Trophoblast cell (in vitro differentiated cells and primary cell): ENCODE measurements around the gene AUTS2.

Source experiments
- DNase-seq, 2 donors: peaks; one replicate each; pipeline ENCODE4 v3.0.0-alpha.2; 2016
- H2AFZ ChIP-seq: 2 replicates; pipeline ENCODE4 v1.6.1; 2013; ENCODE audit warnings: low read length, moderate library complexity, mild to moderate bottlenecking; ENCODE audit not compliant: insufficient read depth, poor library complexity
- H2AK5ac ChIP-seq: 2 replicates; pipeline ENCODE4 v1.6.1; 2013; ENCODE audit warnings: mild to moderate bottlenecking, low read length
- H2BK120ac ChIP-seq: 2 replicates; pipeline ENCODE4 v1.6.1; 2013; ENCODE audit warnings: low read length, mild to moderate bottlenecking, moderate library complexity; ENCODE audit not compliant: insufficient read depth, poor library complexity
- H2BK12ac ChIP-seq: 2 replicates; pipeline ENCODE4 v1.6.1; 2013; ENCODE audit warnings: mild to moderate bottlenecking, low read length, moderate library complexity
- H2BK5ac ChIP-seq: 2 replicates; pipeline ENCODE4 v1.6.1; 2013; ENCODE audit warnings: low read length, low read depth, moderate library complexity, mild to moderate bottlenecking; ENCODE audit not compliant: poor library complexity
- H3K14ac ChIP-seq: 2 replicates; pipeline ENCODE4 v1.6.1; 2013; ENCODE audit warnings: mild to moderate bottlenecking, low read length
- H3K18ac ChIP-seq: 2 replicates; pipeline ENCODE4 v1.6.1; 2013; ENCODE audit warnings: mild to moderate bottlenecking, low read length
- H3K23ac ChIP-seq: 2 replicates; pipeline ENCODE4 v1.6.1; 2013; ENCODE audit warnings: low read length
- H3K27ac ChIP-seq: 2 replicates; pipeline ENCODE4 v1.5.1; 2013; ENCODE audit warnings: low read depth, mild to moderate bottlenecking, inconsistent platforms, low read length, moderate library complexity
- H3K27me3 ChIP-seq: 2 replicates; pipeline ENCODE4 v1.6.1; 2013; ENCODE audit warnings: inconsistent platforms, mild to moderate bottlenecking, low read length, moderate library complexity; ENCODE audit not compliant: insufficient read depth
- H3K36me3 ChIP-seq, 2 experiments: 1 replicate in 1 of 2; 2 replicates in 1 of 2; pipeline ENCODE4 v1.6.1; 2013; ENCODE audit warnings: low read length in 2 of 2, mild to moderate bottlenecking in 2 of 2, moderate library complexity in 1 of 2; ENCODE audit not compliant: insufficient read depth in 2 of 2, control insufficient read depth in 1 of 2
- H3K4ac ChIP-seq: 2 replicates; pipeline ENCODE4 v1.6.1; 2013; ENCODE audit warnings: low read depth, mild to moderate bottlenecking, low read length, moderate library complexity
- H3K4me1 ChIP-seq, 2 experiments: 1 replicate in 1 of 2; 2 replicates in 1 of 2; pipeline ENCODE4 v1.6.1; 2013; ENCODE audit warnings: low read length in 2 of 2, mild to moderate bottlenecking in 2 of 2, moderate library complexity in 1 of 2; ENCODE audit not compliant: insufficient read depth in 2 of 2, control insufficient read depth in 1 of 2
- H3K4me2 ChIP-seq: 2 replicates; pipeline ENCODE4 v1.6.1; 2013; ENCODE audit warnings: inconsistent platforms, mild to moderate bottlenecking, low read length, moderate library complexity
- H3K4me3 ChIP-seq: 2 replicates; pipeline ENCODE4 v1.5.1; 2013; ENCODE audit warnings: mild to moderate bottlenecking, low read depth, low read length, inconsistent platforms
- H3K79me1 ChIP-seq: one replicate; pipeline ENCODE4 v1.6.1; 2013; ENCODE audit warnings: low read length
- H3K79me2 ChIP-seq: 2 replicates; pipeline ENCODE4 v1.6.1; 2013; ENCODE audit warnings: low read length, mild to moderate bottlenecking; ENCODE audit not compliant: control insufficient read depth, insufficient read depth, poor library complexity
- H3K9ac ChIP-seq: 2 replicates; pipeline ENCODE4 v1.6.1; 2013; ENCODE audit warnings: mild to moderate bottlenecking, low read length
- H3K9me3 ChIP-seq: 2 replicates; pipeline ENCODE4 v1.6.1; 2013; ENCODE audit warnings: low read depth, mild to moderate bottlenecking, control low read depth, inconsistent platforms, low read length; ENCODE audit not compliant: insufficient read depth
- H4K12ac ChIP-seq: 2 replicates; pipeline ENCODE4 v1.6.1; 2013; ENCODE audit warnings: low read depth, mild to moderate bottlenecking, low read length, moderate library complexity
- H4K8ac ChIP-seq: 2 replicates; pipeline ENCODE4 v1.6.1; 2013; ENCODE audit warnings: low read depth, mild to moderate bottlenecking, low read length, moderate library complexity
- H4K91ac ChIP-seq: one replicate; pipeline ENCODE4 v1.6.1; 2013; ENCODE audit warnings: low read depth, mild to moderate bottlenecking, low read length, moderate library complexity
- WGBS: extraction: QIAGEN DNeasy Blood & Tissue Kit; methylation state at CpG from one replicate; pipeline ENCODE4 v1.1.7; 2013; ENCODE audit warnings: missing lambda C conversion rate; ENCODE audit not compliant: insufficient read length, insufficient coverage; ENCODE audit errors: extremely low coverage; 5-methylcytosine and 5-hydroxymethylcytosine counted together

Gene AUTS2

GRCh38 chr7:70069977-70070376 is 471.7 kb downstream of the AUTS2 start:
- Histone ChIP-seq H3K27ac (no peak overlapping the region), H2AK5ac (no peak overlapping the region), H3K79me2 (no peaks in the 10 kb centered on the region), H4K12ac (no peak overlapping the region), H4K91ac (no peak overlapping the region), H4K8ac (no peak overlapping the region), H3K4me3 (no peak overlapping the region), H3K9me3 (no peaks in the 10 kb centered on the region), H2BK12ac (no peak overlapping the region), H3K4ac (no peak overlapping the region), H3K27me3 (no peaks in the 10 kb centered on the region), H3K9ac (no peak overlapping the region), H3K79me1 (no peaks in the 10 kb centered on the region), H3K23ac (no peak overlapping the region), H2AFZ (no peak overlapping the region), H3K14ac (no peak overlapping the region), H3K18ac (no peak overlapping the region), H2BK5ac (no peak overlapping the region), H3K4me2 (no peak overlapping the region), H2BK120ac (no peak overlapping the region), H3K36me3 (no peaks in the 10 kb centered on the region), H3K4me1 (no peaks in the 10 kb centered on the region)
- WGBS = no CpG with 5 or more reads among the region's 2 CpGs
- DNase-seq = no peak

GRCh38 chr7:70071766-70072165 is 473.5 kb downstream of the AUTS2 start:
- H3K27ac ChIP-seq = no peak overlapping the region
- no peak overlapping the region for H2BK5ac ChIP-seq
- no peak overlapping the region for H2AFZ ChIP-seq
- H3K14ac ChIP-seq = no peak overlapping the region
- H3K9ac ChIP-seq = no peak overlapping the region
- no peaks in the 10 kb centered on the region for H3K36me3 ChIP-seq
- H3K79me1 ChIP-seq = no peaks in the 10 kb centered on the region
- no peaks in the 10 kb centered on the region for H3K27me3 ChIP-seq
- H3K4me3 ChIP-seq = no peak overlapping the region
- no peaks in the 10 kb centered on the region for H3K9me3 ChIP-seq
- no peak overlapping the region for H2BK120ac ChIP-seq
- H2BK12ac ChIP-seq = no peak overlapping the region
- no peaks in the 10 kb centered on the region for H3K4me1 ChIP-seq
- no peak overlapping the region for H3K18ac ChIP-seq
- H3K79me2 ChIP-seq = no peaks in the 10 kb centered on the region
- H2AK5ac ChIP-seq = no peak overlapping the region
- no peak overlapping the region for H4K12ac ChIP-seq
- no CpG with 5 or more reads among the region's 7 CpGs for WGBS
- DNase-seq = no peak
- H3K4ac ChIP-seq = no peak overlapping the region
- H4K8ac ChIP-seq = no peak overlapping the region
- H4K91ac ChIP-seq = no peak overlapping the region
- no peak overlapping the region for H3K4me2 ChIP-seq
- H3K23ac ChIP-seq = no peak overlapping the region

GRCh38 chr7:70072220-70072619 is 473.9 kb downstream of the AUTS2 start:
- no peak overlapping the region for H3K4ac ChIP-seq
- H3K23ac ChIP-seq = no peak overlapping the region
- H3K27me3 ChIP-seq = no peaks in the 10 kb centered on the region
- no peaks in the 10 kb centered on the region for H3K4me1 ChIP-seq
- no peaks in the 10 kb centered on the region for H3K79me1 ChIP-seq
- no peak overlapping the region for H4K91ac ChIP-seq
- H2AFZ ChIP-seq = no peak overlapping the region
- no peak for DNase-seq
- H4K12ac ChIP-seq = no peak overlapping the region
- H3K27ac ChIP-seq = no peak overlapping the region
- no peak overlapping the region for H3K4me2 ChIP-seq
- H4K8ac ChIP-seq = no peak overlapping the region
- H3K36me3 ChIP-seq = no peaks in the 10 kb centered on the region
- H3K79me2 ChIP-seq = no peaks in the 10 kb centered on the region
- H2BK12ac ChIP-seq = no peak overlapping the region
- no peak overlapping the region for H2BK5ac ChIP-seq
- H3K9ac ChIP-seq = no peak overlapping the region
- no peak overlapping the region for H2AK5ac ChIP-seq
- no peak overlapping the region for H3K4me3 ChIP-seq
- no peak overlapping the region for H3K14ac ChIP-seq
- no peaks in the 10 kb centered on the region for H3K9me3 ChIP-seq
- no peak overlapping the region for H3K18ac ChIP-seq
- H2BK120ac ChIP-seq = no peak overlapping the region
- WGBS = no CpG with 5 or more reads among the region's 2 CpGs

- Histone ChIP-seq H3K27ac (no peak overlapping the region), H2AK5ac (no peak overlapping the region), H3K27me3 (no peaks in the 10 kb centered on the region), H3K4me1 (no peaks in the 10 kb centered on the region), H3K4me3 (no peak overlapping the region), H2BK120ac (no peak overlapping the region), H2BK12ac (no peak overlapping the region), H3K23ac (no peak overlapping the region), H3K4ac (no peak overlapping the region), H4K12ac (no peak overlapping the region), H2BK5ac (no peak overlapping the region), H3K79me1 (no peaks in the 10 kb centered on the region), H3K14ac (no peak overlapping the region), H3K9ac (no peak overlapping the region), H3K9me3 (no peaks in the 10 kb centered on the region), H3K4me2 (no peak overlapping the region), H3K36me3 (no peaks in the 10 kb centered on the region), H3K79me2 (no peaks in the 10 kb centered on the region), H4K8ac (no peak overlapping the region), H4K91ac (no peak overlapping the region), H3K18ac (no peak overlapping the region), H2AFZ (no peak overlapping the region)
- no CpG with 5 or more reads among the region's 1 CpG for WGBS
- DNase-seq = no peak
Measured at GRCh38 chr7:70076325-70076724, 478.1 kb downstream of the AUTS2 start.
